Heart left ventricle (tissue), 16 donors: ENCODE measurements around the gene LMNTD2. TPM values are rescaled to one million over a fixed set of nuclear protein-coding genes. Genes with fewer than 3 reads are reported as not detected.

Experiments
- ATAC-seq, 4 donors: fragments of 200-7000 bp; cut with Tn5 transposase; one replicate each; pipeline ENCODE4 v1.9.1; 2020 to 2022; ENCODE audit warnings: moderate library complexity in 4 of 4, mild to moderate bottlenecking in 3 of 4, moderate number of reproducible peaks in 1 of 4
- DNase-seq, 5 donors: peaks; one replicate each; pipeline ENCODE4 v3.0.0-alpha.2; 2020
- H3K27ac ChIP-seq, 12 donors: fragments of 200-600 bp; sonication (generic) in 4 of 12; one replicate each; pipeline versions ENCODE4 v1.5.0 to v1.8.0; 2016 to 2022; ENCODE audit warnings: mild to moderate bottlenecking in 2 of 12
- H3K27me3 ChIP-seq, 9 donors: fragments of 200-600 bp; sonication (generic) in 2 of 9; one replicate each; pipeline versions ENCODE4 v1.5.1 to v1.8.0; 2016 to 2022; ENCODE audit warnings: mild to moderate bottlenecking in 3 of 9
- H3K36me3 ChIP-seq, 9 donors: fragments of 200-600 bp; sonication (generic) in 2 of 9; one replicate each; pipeline versions ENCODE4 v1.5.0 to v1.8.0; 2018 to 2022; ENCODE audit warnings: mild to moderate bottlenecking in 2 of 9
- H3K4me1 ChIP-seq, 12 donors: fragments of 200-600 bp; sonication (generic) in 4 of 12; one replicate each; pipeline versions ENCODE4 v1.5.0 to v1.8.0; 2016 to 2022; ENCODE audit warnings: mild to moderate bottlenecking in 3 of 12
- H3K4me3 ChIP-seq, 12 donors: fragments of 200-600 bp; sonication (generic) in 4 of 12; one replicate each; pipeline versions ENCODE4 v1.5.0 to v1.8.0; 2017 to 2022; ENCODE audit warnings: mild to moderate bottlenecking in 9 of 12, moderate library complexity in 4 of 12
- H3K9me3 ChIP-seq, 12 donors: fragments of 200-600 bp; sonication (generic) in 4 of 12; one replicate each; pipeline versions ENCODE4 v1.5.0 to v1.8.0; 2016 to 2022; ENCODE audit warnings: mild to moderate bottlenecking in 1 of 12
- POLR2A ChIP-seq, 2 donors: fragments of 450-650 bp; IDR thresholded peaks; one replicate each; pipeline ENCODE4 v1.6.1; 2017; ENCODE audit warnings: antibody characterized with exemption in 2 of 2, mild to moderate bottlenecking in 2 of 2, moderate library complexity in 2 of 2
- WGBS, 4 donors: extraction: QIAGEN DNeasy Blood & Tissue Kit in 2 of 4; methylation state at CpG; one replicate each; pipeline versions ENCODE4 v1.1.5 to v1.1.7; 2013 to 2018; 5-methylcytosine and 5-hydroxymethylcytosine counted together
- intact Hi-C, 10 donors: fragments of 100-400 bp; cut with DNase I; formaldehyde crosslinking; loops; one replicate each; pipeline versions ENCODE4 v1.11.1 to v1.14.2; 2022
- polyA plus RNA-seq, 2 donors: library from polyadenylated mRNA; stranded (reverse); fragments of 200-250 nt; gene quantifications; one replicate each; pipeline ENCODE4 v1.2.3, GENCODE V29; 2013
- total RNA-seq, 9 donors: library from RNA; depleted of rRNA in 2 of 9; stranded (reverse); fragments of >200 nt in 2 of 9; fragmentation: NEBNext Ultra II Directional in 3 of 9; extraction: Animal tissue kit (Norgen Biotek cat#: 25700) in 3 of 9; gene quantifications; one replicate each; pipeline versions ENCODE4 v1.1.0 to v1.2.4, GENCODE V29; 2016 to 2023
- TF ChIP-seq, protein P1 (sequence below), 12 donors: fragments of 200-600 bp; sonication (generic) in 4 of 12; IDR thresholded peaks; one replicate each; pipeline versions ENCODE4 v1.5.0 to v1.8.0; 2018 to 2022; ENCODE audit warnings: antibody characterized with exemption in 12 of 12, mild to moderate bottlenecking in 5 of 12
- donor health status: ischemic (EF 13 %, LVEDD 7.1; RV severe dilation, severe dysfunction).
- donor health status: healthy with polysubstance abuse.
- donor health status: DM: no; HTN: yes; CAD: no.
- donor health status: DM: no; HTN: no; CAD: no.
- donor health status: ischemic (EF 25% LVEDD 6.9; RV normal size, moderate dysfunction).
- donor health status: ischemic (EF 25% LVEDD 5.7; RV mildly dilated, moderate dysfunction).
- donor health status: healthy.
- donor health status: DM: yes; HTN: yes; CAD: no.
- donor health status: ischemic (EF 35%, LVEDD 5.7; RV mildly dilated, moderate dysfunction).
- donor health status: nonischemic (EF 11% LVEDD 7.7; RV severe dilation, severe dysfunction).
- donor health status: DM: yes; HTN: yes; CAD: no.
- donor health status: PGD.
- donor health status: ischemic (EF 29% LVEDD 5.4; RV normal size, mild dysfunction).
- donor health status: nonischemic (EF 23%, LVEDD 6.1; RV moderate dilation, normal function).

The LMNTD2 gene
- total and polyA plus RNA-seq, 11 donors = 0.10 to 1.6 (median 0.36) TPM; not detected in 2

DNA sequence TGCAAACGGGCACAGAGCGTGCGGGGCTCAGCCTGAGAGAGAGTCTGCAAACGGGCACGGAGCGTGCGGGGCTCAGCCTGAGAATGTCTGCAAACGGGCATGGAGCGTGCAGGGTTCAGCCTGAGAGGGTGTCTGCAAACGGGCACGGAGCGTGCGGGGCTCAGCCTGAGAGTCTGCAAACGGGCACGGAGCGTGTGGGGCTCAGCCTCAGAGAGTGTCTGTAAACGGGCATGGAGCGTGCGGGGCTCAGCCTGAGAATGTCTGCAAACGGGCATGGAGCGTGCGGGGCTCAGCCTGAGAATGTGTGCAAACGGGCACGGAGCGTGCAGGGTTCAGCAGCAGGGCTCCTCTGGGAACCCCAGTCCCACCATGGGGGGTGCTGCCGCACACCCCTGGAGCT is 29.3 kb upstream of the LMNTD2 start:
- intact Hi-C loops = no loop called here
- Histone ChIP-seq H3K9me3 (no peaks in the 10 kb centered on the region), H3K27me3 (no peaks in the 10 kb centered on the region), H3K4me1 (peaks cover 0 to 16% (median 0%) of the 10 kb centered on the region in 12 donors), H3K36me3 (peaks cover 0 to 91% (median 86%) of the 10 kb centered on the region in 9 donors), H3K4me3 (no peak overlapping the region), H3K27ac (no peak overlapping the region)
- 93 to 95% (median 93%) methylated on average over 24 to 26 of the region's 26 CpGs for WGBS, 4 donors
- no peak for DNase-seq
- ATAC-seq = no peak
- TF ChIP-seq, protein P1, sequence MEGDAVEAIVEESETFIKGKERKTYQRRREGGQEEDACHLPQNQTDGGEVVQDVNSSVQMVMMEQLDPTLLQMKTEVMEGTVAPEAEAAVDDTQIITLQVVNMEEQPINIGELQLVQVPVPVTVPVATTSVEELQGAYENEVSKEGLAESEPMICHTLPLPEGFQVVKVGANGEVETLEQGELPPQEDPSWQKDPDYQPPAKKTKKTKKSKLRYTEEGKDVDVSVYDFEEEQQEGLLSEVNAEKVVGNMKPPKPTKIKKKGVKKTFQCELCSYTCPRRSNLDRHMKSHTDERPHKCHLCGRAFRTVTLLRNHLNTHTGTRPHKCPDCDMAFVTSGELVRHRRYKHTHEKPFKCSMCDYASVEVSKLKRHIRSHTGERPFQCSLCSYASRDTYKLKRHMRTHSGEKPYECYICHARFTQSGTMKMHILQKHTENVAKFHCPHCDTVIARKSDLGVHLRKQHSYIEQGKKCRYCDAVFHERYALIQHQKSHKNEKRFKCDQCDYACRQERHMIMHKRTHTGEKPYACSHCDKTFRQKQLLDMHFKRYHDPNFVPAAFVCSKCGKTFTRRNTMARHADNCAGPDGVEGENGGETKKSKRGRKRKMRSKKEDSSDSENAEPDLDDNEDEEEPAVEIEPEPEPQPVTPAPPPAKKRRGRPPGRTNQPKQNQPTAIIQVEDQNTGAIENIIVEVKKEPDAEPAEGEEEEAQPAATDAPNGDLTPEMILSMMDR (IDR thresholded peaks at IDR 0.05) = no peak
- TF ChIP-seq POLR2A (IDR thresholded peaks at IDR 0.05) = no peak

DNA sequence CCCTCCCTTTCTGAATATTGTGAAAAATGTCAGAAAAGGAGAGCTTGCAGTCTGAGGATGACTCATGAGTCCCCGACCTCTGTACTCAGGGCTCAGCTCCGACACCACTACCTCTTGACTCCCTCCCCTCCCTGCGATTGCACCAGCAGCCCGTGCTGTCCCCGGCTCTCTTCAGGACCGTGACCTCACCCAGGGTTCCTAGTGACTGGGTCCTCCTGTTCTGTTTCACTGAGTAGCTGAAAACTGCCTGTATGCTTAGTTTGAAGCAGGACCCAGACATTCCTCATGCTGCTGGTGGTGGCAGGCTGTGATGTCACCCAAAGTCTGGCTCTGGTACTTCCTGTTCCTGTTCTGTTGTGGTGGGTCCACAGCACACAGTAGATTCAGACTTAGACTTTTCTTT is 27.4 kb upstream of the LMNTD2 start:
- WGBS, 4 donors = 68 to 78% (median 72%) methylated on average over 6 of the region's 6 CpGs
- no peaks in the 10 kb centered on the region for H3K27me3 ChIP-seq
- H3K9me3 ChIP-seq = no peaks in the 10 kb centered on the region
- no peak overlapping the region for H3K4me3 ChIP-seq
- DNase-seq = peak in 2 of 5 donors; percentile 58 to 61
- TF ChIP-seq, protein P1 (IDR thresholded peaks at IDR 0.05) = no peak
- no peak for TF ChIP-seq POLR2A (IDR thresholded peaks at IDR 0.05)
- intact Hi-C loops = no loop called here
- peaks cover 0 to 16% (median 0%) of the 10 kb centered on the region in 12 donors for H3K4me1 ChIP-seq
- peak in 2 of 4 donors; percentile 47 to 67 for ATAC-seq
- peaks cover 0 to 91% (median 86%) of the 10 kb centered on the region in 9 donors for H3K36me3 ChIP-seq
- peak overlapping the region in 1 of 12 donors; percentile 56 for H3K27ac ChIP-seq

DNA sequence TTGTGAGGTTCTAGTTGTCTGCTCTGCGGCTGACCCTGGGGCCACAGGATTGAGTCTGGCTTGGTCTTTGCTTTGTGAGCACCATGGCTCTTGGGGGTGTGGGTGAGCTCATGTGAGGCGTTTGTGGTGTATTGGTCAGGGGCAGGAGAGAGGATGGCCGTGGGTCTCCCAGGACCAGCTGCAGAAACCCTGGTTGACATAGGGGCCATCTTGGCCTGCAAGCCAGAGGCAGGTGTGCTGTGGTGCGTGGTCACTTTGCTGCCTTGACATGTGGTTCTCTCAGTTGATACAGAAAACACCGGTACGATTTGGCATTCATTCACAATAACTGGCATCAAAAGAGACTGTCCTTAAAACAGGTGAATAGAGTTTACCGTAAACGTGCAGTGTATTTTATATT is 27.0 kb upstream of the LMNTD2 start:
- DNase-seq (no peak), ATAC-seq (peak in 1 of 4 donors; percentile 21)
- no peak overlapping the region for H3K4me3 ChIP-seq
- no peaks in the 10 kb centered on the region for H3K27me3 ChIP-seq
- peak overlapping the region in 1 of 12 donors; percentile 56 for H3K27ac ChIP-seq
- WGBS, 4 donors = 82 to 92% (median 86%) methylated on average over 8 of the region's 8 CpGs
- peaks cover 0 to 91% (median 85%) of the 10 kb centered on the region in 9 donors for H3K36me3 ChIP-seq
- H3K4me1 ChIP-seq = peaks cover 0 to 16% (median 0%) of the 10 kb centered on the region in 12 donors
- TF ChIP-seq, protein P1 (IDR thresholded peaks at IDR 0.05) = no peak
- no peaks in the 10 kb centered on the region for H3K9me3 ChIP-seq
- intact Hi-C loops = no loop called here

DNA sequence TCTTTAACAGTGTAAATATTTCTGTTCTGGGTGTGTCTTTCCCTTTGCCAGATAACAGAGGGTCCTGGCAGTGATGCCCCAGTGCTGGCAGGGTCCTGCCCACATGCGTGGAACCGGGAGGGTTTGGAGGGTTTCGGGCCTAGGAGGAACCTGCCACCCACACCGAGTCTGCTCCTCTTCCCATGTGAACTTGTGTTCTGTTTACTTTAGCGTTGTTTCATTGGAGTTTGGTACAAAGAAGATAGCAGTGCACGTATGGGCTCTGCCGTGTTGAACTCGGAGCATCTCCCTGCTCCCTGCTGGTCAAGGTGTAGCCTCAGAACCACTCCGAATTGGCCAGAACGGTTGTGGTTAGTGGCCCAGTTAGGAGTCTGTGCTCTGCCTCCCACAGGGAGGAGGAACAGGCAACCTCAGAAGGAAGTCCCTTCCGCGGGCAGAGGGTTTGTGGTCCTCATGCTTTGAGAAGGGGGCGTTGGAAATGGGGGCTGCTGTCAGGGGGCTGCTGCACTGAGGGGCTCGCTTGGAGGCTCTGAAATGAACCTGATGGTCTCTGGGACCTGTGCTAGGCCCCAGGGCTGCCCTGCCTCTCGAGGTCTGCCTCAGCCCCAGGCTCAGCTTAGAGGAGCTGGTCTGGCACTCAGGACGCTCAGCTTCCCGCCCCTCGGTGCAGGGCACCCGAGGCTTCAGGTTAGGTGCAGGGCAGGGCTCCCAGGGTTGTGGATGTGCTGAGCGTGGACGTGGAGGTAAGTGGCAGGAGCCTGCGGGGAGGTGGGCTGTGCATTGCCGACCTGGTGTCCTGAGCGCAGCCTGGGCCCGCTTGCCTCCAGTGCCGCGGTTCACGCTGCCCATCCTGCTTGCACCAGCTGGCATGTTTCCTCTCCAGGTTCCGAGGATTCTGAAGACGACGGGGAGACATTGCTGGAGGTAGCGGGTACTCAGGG is 26.1 kb upstream of the LMNTD2 start:
- TF ChIP-seq, protein P1 (IDR thresholded peaks at IDR 0.05) = no peak
- no peak for TF ChIP-seq POLR2A (IDR thresholded peaks at IDR 0.05)
- ATAC-seq = peak in 1 of 4 donors; percentile 21
- no peak for DNase-seq
- Histone ChIP-seq H3K36me3 (peaks cover 0 to 91% (median 87%) of the 10 kb centered on the region in 9 donors), H3K4me1 (peaks cover 0 to 16% (median under 1%) of the 10 kb centered on the region in 12 donors), H3K9me3 (no peaks in the 10 kb centered on the region), H3K27ac (peak overlapping the region in 1 of 12 donors; percentile 56), H3K4me3 (no peak overlapping the region), H3K27me3 (no peaks in the 10 kb centered on the region)
- intact Hi-C loops = no loop called here
- 87 to 91% (median 91%) methylated on average over 20 to 32 of the region's 32 CpGs for WGBS, 4 donors
